ENCODE results near the gene DENND2D. TPM values are rescaled to one million over a fixed set of nuclear protein-coding genes. Genes with fewer than 3 reads are reported as not detected.

The DENND2D gene
- total and polyA plus RNA-seq, 10 of the 15 experiments (the other 5 are each of a cell fraction or from before 2014, with no cell fraction given): 149 to 375 (median 172) TPM

DNA sequence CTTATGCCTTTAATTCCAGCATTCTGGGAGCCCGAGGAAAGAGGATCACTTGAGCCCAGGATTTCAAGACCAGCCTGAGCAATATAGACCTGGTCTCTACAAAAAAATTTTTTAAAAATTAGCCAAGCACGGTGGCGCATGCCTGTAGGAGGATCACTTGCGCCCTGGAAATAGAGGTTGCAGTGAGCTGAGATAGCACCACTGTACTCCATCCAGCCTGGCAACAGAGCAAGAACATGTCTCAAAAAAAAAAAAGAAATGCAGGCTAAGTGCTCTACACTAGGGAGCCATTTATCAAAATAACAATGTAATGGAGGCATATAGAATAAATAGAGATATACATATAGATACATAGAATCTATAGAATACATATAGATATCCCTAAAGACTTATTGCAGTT, 37.1 kb downstream of the DENND2D start:
- no peak overlapping the region for H3K9ac ChIP-seq (ENCODE audit: control insufficient read depth, insufficient read depth, low read length)
- DNase-seq (ENCODE audit: low read depth, low spot score) (no peak), FAIRE-seq (no peak), ATAC-seq (no peak)
- H3K9me3 ChIP-seq (replicated peaks; ENCODE audit: control insufficient read depth, insufficient read depth, low read length): no peaks in the 10 kb centered on the region
- H3K4me1 ChIP-seq (ENCODE audit: control insufficient read depth, insufficient read depth, low read length): no peaks in the 10 kb centered on the region
- no peak overlapping the region for H3K4me3 ChIP-seq
- no peaks in the 10 kb centered on the region for H4K20me1 ChIP-seq (ENCODE audit: control insufficient read depth, insufficient read depth)
- ChIA-PET CTCF (interaction anchor here (1.2 kb wide), 1 partner anchor 15 kb away, joined by 3 read pairs; no protein-coding TSS in a partner anchor), RAD21 (ENCODE audit: unreplicated experiment) (no interaction called here), SMC1A (ENCODE audit: uncharacterized antibody, unreplicated experiment) (interaction anchor here (1.2 to 2.6 kb wide), 3 partner anchors 10 to 24 kb away, joined by 4 to 14 read pairs (median 6); no protein-coding TSS in a partner anchor), POLR2A (no interaction called here)
- WGBS (ENCODE audit: insufficient coverage, insufficient replicate concordance, low lambda C conversion rate, missing lambda C conversion rate): 97% methylated on average over 4 of the region's 4 CpGs
- TF ChIP-seq EP300 (IDR thresholded peaks at IDR 0.05; ENCODE audit: borderline replicate concordance in 1 of 2, control insufficient read depth in 1 of 2, low read depth in 2 of 2, low read length in 2 of 2): no peak
- in situ Hi-C loops (cut with MboI) (no loop called here), intact Hi-C loops (cut with micrococcal nuclease; ENCODE audit: unreplicated experiment) (no loop called here)
- H3K4me2 ChIP-seq (ENCODE audit: control insufficient read depth, insufficient read depth): no peak overlapping the region
- H3K27ac ChIP-seq (ENCODE audit: control insufficient read depth, insufficient read depth): no peak overlapping the region
- BruUV-seq (replicated peaks): no TSS peak
- H3K79me2 ChIP-seq (ENCODE audit: control insufficient read depth, insufficient read depth, low read length): peaks cover 38% of the 10 kb centered on the region
- H3K27me3 ChIP-seq (replicated peaks in 1 of 2; ENCODE audit: control insufficient read depth in 2 of 2, insufficient read depth in 2 of 2, low read length in 1 of 2): no peaks in the 10 kb centered on the region
- no peak overlapping the region for H2AFZ ChIP-seq (ENCODE audit: control insufficient read depth, low read depth, low read length)
- H3K36me3 ChIP-seq (ENCODE audit: control insufficient read depth in 2 of 2, insufficient read depth in 2 of 2, low read length in 1 of 2): peaks cover 6 to 33% of the 10 kb centered on the region in 2 experiments

DNA sequence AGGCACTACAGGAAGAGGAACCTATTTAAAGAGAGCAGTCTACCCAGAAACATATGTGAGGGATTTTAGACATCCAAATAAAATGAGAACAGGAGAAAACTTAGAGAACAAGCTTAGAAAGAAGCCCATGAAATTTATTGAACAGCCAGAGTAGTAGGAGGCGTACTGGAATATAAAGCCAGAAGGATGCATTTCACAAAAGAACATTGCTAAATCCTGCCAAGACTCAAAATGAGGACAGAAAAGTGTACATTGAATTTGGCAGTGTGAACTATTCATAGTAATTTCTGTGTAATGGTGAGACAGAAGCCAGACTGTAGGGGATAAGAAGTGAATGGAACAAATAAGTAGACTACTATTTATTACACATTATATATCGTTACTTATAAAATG, 38.0 kb downstream of the DENND2D start:
- Histone ChIP-seq H3K9me3 (replicated peaks; ENCODE audit: control insufficient read depth, insufficient read depth, low read length) (no peaks in the 10 kb centered on the region), H3K27ac (ENCODE audit: control insufficient read depth, insufficient read depth) (no peak overlapping the region), H3K4me3 (no peak overlapping the region), H3K27me3 (replicated peaks in 1 of 2; ENCODE audit: control insufficient read depth in 2 of 2, insufficient read depth in 2 of 2, low read length in 1 of 2) (no peaks in the 10 kb centered on the region), H4K20me1 (ENCODE audit: control insufficient read depth, insufficient read depth) (no peaks in the 10 kb centered on the region), H3K79me2 (ENCODE audit: control insufficient read depth, insufficient read depth, low read length) (peaks cover 42% of the 10 kb centered on the region), H2AFZ (ENCODE audit: control insufficient read depth, low read depth, low read length) (no peak overlapping the region), H3K4me1 (ENCODE audit: control insufficient read depth, insufficient read depth, low read length) (no peaks in the 10 kb centered on the region), H3K9ac (ENCODE audit: control insufficient read depth, insufficient read depth, low read length) (no peak overlapping the region), H3K36me3 (ENCODE audit: control insufficient read depth in 2 of 2, insufficient read depth in 2 of 2, low read length in 1 of 2) (peaks cover 6 to 30% of the 10 kb centered on the region in 2 experiments), H3K4me2 (ENCODE audit: control insufficient read depth, insufficient read depth) (no peak overlapping the region)
- DNase-seq (ENCODE audit: low read depth, low spot score) (no peak), ATAC-seq (no peak), FAIRE-seq (no peak)
- intact Hi-C loops (cut with micrococcal nuclease; ENCODE audit: unreplicated experiment): no loop called here
- CTCF ChIA-PET: interaction anchor here (1.0 to 1.5 kb wide), 2 partner anchors 12 to 23 kb away, joined by 4 read pairs; no protein-coding TSS in a partner anchor
- POLR2A ChIA-PET: interaction anchor here (1.0 kb wide), 1 partner anchor 22 kb away, joined by 3 read pairs; no protein-coding TSS in a partner anchor
- TSS peak; percentile 27 for BruUV-seq (replicated peaks)
- SMC1A ChIA-PET (ENCODE audit: uncharacterized antibody, unreplicated experiment): interaction anchor here (0.7 to 3.9 kb wide), 3 partner anchors 11 to 31 kb away, joined by 3 to 20 read pairs (median 14); no protein-coding TSS in a partner anchor
- WGBS (ENCODE audit: insufficient coverage, insufficient replicate concordance, low lambda C conversion rate, missing lambda C conversion rate): 100% methylated on average over 2 of the region's 2 CpGs
- in situ Hi-C loops (cut with MboI): no loop called here
- RAD21 ChIA-PET (ENCODE audit: unreplicated experiment): no interaction called here
- TF ChIP-seq CHD1 (IDR thresholded peaks at IDR 0.05; ENCODE audit: low read depth, low read length) (no peak), RELA (IDR thresholded peaks at IDR 0.05; ENCODE audit: borderline replicate concordance, partially characterized antibody) (no peak), WRNIP1 (IDR thresholded peaks at IDR 0.05; ENCODE audit: borderline replicate concordance, low read depth, low read length) (no peak), POLR2A (IDR thresholded peaks at IDR 0.05; ENCODE audit: low read depth, low read length) (no peak), POU2F2 (IDR thresholded peaks at IDR 0.05; ENCODE audit: borderline replicate concordance, low read depth, low read length) (no peak), CEBPB (IDR thresholded peaks at IDR 0.05; ENCODE audit: borderline replicate concordance in 1 of 2, low read depth in 2 of 2, low read length in 2 of 2) (no peak), YBX1 (IDR thresholded peaks at IDR 0.05) (no peak), PML (IDR thresholded peaks at IDR 0.05; ENCODE audit: low read length) (no peak), IRF4 (IDR thresholded peaks at IDR 0.05; ENCODE audit: low read depth, low read length) (no peak), SRF (IDR thresholded peaks at IDR 0.05; ENCODE audit: low read depth in 2 of 2, low read length in 2 of 2) (no peak)
- TF ChIP-seq, protein P1, sequence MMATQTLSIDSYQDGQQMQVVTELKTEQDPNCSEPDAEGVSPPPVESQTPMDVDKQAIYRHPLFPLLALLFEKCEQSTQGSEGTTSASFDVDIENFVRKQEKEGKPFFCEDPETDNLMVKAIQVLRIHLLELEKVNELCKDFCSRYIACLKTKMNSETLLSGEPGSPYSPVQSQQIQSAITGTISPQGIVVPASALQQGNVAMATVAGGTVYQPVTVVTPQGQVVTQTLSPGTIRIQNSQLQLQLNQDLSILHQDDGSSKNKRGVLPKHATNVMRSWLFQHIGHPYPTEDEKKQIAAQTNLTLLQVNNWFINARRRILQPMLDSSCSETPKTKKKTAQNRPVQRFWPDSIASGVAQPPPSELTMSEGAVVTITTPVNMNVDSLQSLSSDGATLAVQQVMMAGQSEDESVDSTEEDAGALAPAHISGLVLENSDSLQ (IDR thresholded peaks at IDR 0.05): no peak
- TF ChIP-seq, protein P2, sequence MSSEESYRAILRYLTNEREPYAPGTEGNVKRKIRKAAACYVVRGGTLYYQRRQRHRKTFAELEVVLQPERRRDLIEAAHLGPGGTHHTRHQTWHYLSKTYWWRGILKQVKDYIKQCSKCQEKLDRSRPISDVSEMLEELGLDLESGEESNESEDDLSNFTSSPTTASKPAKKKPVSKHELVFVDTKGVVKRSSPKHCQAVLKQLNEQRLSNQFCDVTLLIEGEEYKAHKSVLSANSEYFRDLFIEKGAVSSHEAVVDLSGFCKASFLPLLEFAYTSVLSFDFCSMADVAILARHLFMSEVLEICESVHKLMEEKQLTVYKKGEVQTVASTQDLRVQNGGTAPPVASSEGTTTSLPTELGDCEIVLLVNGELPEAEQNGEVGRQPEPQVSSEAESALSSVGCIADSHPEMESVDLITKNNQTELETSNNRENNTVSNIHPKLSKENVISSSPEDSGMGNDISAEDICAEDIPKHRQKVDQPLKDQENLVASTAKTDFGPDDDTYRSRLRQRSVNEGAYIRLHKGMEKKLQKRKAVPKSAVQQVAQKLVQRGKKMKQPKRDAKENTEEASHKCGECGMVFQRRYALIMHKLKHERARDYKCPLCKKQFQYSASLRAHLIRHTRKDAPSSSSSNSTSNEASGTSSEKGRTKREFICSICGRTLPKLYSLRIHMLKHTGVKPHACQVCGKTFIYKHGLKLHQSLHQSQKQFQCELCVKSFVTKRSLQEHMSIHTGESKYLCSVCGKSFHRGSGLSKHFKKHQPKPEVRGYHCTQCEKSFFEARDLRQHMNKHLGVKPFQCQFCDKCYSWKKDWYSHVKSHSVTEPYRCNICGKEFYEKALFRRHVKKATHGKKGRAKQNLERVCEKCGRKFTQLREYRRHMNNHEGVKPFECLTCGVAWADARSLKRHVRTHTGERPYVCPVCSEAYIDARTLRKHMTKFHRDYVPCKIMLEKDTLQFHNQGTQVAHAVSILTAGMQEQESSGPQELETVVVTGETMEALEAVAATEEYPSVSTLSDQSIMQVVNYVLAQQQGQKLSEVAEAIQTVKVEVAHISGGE (CRISPR knock-in tag; IDR thresholded peaks at IDR 0.05): no peak
